ENCODE results near the gene TGFBI.

DNA sequence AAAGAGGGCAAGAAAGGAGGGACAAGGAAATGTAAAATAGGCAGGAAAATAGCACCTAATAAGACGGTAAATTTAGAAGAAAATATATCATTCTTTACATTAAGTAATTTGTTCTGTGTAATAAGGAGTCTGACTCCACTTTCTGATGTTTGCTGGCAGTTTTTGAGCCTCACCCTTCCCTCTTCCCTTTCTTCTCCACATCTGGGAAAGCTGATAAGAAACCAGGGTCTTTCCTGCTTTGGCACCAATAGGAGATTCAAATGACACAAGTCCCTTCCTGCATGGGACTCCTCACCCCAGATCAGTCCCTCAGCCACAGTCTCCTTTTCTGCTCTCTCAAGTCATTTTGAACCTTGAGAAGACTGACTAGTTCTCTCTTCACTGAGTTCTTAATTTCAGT is 42.8 kb upstream of the TGFBI start:
- TF ChIP-seq, protein P1, sequence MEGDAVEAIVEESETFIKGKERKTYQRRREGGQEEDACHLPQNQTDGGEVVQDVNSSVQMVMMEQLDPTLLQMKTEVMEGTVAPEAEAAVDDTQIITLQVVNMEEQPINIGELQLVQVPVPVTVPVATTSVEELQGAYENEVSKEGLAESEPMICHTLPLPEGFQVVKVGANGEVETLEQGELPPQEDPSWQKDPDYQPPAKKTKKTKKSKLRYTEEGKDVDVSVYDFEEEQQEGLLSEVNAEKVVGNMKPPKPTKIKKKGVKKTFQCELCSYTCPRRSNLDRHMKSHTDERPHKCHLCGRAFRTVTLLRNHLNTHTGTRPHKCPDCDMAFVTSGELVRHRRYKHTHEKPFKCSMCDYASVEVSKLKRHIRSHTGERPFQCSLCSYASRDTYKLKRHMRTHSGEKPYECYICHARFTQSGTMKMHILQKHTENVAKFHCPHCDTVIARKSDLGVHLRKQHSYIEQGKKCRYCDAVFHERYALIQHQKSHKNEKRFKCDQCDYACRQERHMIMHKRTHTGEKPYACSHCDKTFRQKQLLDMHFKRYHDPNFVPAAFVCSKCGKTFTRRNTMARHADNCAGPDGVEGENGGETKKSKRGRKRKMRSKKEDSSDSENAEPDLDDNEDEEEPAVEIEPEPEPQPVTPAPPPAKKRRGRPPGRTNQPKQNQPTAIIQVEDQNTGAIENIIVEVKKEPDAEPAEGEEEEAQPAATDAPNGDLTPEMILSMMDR (IDR thresholded peaks at IDR 0.05): no peak
- TF ChIP-seq POLR2A (IDR thresholded peaks at IDR 0.05) (no peak), POLR2AphosphoS5 (IDR thresholded peaks at IDR 0.05) (no peak)

All from prostate gland (tissue), 2 donors.